ENCODE data around the gene TECRL.

The TECRL gene

GRCh38 chr4:64327237-64327636 is 82.0 kb downstream of the TECRL start:
- no peak for DNase-seq (ENCODE audit: low spot score)

- DNase-seq (ENCODE audit: low spot score), result no peak
These were observed 82.7 kb downstream of the TECRL start for GRCh38 chr4:64326507-64326906.

GRCh38 chr4:64306255-64306565 is 103.0 kb downstream of the TECRL start:
- no peak for DNase-seq (ENCODE audit: low spot score)

DNA sequence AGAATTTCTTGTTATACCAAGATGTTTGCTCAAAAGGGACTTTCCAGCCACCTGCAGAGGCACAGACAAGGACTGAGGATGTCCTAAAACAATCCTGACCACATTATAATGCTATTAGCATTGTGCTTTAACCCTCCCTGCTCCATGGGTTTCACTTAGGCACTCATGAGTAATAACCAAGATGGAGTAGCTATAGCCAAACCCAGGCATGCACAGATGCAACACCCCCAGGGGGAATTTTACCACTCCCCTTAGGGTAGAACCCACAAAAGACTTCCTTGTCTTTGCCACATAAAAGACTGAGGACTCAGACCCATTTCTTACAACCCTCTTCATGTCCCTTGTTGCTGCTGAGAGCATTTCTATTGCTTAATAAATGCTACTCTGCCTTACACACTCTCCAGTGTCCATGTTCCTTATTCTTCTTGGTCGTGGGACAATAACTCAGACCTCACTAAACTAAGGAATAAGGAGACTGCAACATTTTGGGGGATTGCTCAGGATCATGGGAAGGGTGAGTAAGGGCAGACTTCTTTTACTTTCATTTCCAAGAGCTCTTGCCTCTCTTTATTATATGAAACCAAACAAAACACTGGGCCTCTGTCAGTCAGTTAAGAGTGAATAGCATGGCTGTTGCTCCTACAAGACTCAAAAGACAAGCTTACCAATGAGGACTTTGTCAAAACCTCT is 103.5 kb downstream of the TECRL start:
- DNase-seq (ENCODE audit: low spot score), result no peak

DNA sequence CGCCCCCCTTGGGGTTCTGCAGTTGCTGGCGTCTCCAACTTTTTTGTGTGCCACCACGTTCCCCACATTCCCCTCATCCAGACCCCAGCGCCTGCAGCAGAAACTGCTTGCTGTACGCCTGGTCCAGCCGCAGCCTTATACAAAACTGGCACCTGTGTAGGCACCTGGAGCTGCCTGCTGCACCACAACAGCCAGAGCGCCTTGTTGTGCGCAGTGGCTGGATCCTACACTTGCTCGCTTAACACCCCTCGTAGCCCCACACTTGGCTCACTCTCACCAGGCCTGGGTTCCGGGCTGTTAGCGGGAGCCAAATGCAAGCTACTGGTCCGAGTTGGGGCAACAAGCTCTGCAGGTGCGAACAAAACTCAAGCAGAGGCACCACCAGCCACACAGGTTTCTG is 136.8 kb downstream of the TECRL start:
- DNase-seq (ENCODE audit: low spot score), result no peak

DNA sequence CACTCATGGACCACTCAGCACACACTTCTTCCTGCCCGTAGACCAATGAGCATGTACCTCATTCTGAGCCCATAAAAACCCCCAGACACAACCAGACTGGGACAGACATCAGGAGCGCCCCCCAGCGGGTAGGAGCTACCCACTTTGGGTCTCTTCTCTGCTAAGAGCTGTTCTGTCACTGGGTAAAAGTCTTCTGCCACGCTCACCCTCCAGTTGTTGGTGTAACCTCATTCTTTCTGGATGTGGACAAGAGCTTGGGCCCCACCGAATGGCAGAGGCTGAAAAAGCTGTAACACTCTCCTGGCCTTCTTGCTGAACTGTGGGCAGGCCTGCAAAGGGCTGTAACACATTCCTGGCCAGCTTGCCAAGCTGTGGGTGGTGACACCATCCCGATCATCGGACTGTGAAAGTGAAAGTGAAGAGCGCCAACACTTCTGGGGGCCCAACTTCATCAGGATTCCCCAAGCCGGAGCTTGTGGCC is 137.6 kb downstream of the TECRL start:
- DNase-seq (ENCODE audit: low spot score), result no peak

- DNase-seq (ENCODE audit: low spot score), result no peak
These were observed 142.6 kb downstream of the TECRL start for GRCh38 chr4:64266669-64267068.

- DNase-seq (ENCODE audit: low spot score), result no peak
These were observed 143.0 kb downstream of the TECRL start for GRCh38 chr4:64266263-64266662.

DNA sequence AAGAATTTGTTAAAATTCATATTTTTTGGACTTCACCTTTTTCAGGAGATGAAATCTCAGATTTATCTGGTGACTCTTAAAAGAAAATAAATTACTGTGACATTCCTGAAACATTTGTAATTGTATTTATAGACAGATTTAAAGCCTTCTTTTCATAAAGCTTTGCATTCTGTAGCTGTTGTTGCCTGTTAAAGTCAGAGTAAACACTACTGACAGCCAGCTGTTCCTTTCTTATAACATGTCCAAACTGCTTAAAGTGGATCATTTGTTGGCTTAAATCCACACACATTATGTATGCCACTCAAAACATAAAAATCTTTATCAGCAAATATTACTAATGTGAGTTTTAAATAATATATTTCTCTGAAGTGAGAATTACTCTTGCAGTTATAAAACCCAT is 157.5 kb downstream of the TECRL start:
- no peak for DNase-seq (ENCODE audit: low spot score)

DNA sequence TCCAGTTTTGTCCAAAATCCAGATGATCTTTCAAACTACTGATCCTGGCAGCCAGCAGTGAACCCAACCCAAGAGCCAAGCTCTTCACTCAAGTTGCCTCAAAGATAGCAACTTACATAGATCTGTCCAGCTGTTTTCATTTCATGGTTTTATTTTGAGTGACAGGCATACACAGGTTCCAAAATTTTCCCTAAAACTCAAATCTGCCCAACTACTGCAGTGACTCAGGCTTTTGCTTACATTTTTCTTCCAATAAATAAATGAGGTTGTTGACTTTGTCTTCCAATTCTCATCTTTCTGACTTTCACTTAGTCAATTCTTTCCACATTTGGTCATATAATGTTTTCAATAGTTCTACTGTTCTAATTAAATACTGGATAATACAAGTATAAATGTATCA is 158.8 kb downstream of the TECRL start:
- no peak for DNase-seq (ENCODE audit: low spot score)

GRCh38 chr4:64250061-64250460 is 159.2 kb downstream of the TECRL start:
- DNase-seq (ENCODE audit: low spot score), result no peak

DNA sequence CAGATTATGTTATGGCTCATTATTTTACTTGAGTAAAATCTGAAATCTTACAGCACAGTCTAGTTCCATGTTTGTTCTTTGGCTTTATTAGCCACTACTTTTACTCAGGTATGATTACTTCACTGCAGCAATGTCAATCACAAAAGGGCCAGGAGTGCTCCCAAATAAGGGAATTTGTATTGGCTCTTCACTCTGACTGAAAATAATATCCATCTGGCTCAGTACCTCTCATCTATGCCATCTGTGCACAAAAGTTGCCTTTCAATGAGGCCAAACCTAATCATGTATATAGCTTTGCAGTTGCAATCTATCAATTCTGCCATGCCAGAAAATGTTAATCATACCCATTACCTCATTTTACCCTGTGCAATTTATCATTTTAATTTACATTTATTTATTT is 161.1 kb downstream of the TECRL start:
- no peak for DNase-seq (ENCODE audit: low spot score)

GRCh38 chr4:64230709-64231310 is 178.4 kb downstream of the TECRL start:
- no peak for DNase-seq (ENCODE audit: low spot score)
